H9 (cell line): ENCODE data around the gene POLR3C. TPM values are rescaled to one million over a fixed set of nuclear protein-coding genes. Genes with fewer than 3 reads are reported as not detected.
A peak's percentile ranks its signal among the peaks of the same experiment; 100 is the strongest.

Source experiments
- DNase-seq: peaks from one replicate; pipeline ENCODE4 v3.0.0-alpha.2; 2017
- H2AFZ ChIP-seq: one replicate; pipeline ENCODE4 v1.6.1; 2013; ENCODE audit warnings: mild to moderate bottlenecking, low read length, control low read depth, moderate library complexity
- H2AK5ac ChIP-seq: 2 replicates; pipeline ENCODE4 v1.6.1; 2013; ENCODE audit warnings: low read length, control low read depth, mixed read lengths; ENCODE audit not compliant: insufficient read length
- H2BK120ac ChIP-seq: one replicate; pipeline ENCODE4 v1.6.1; 2013; ENCODE audit warnings: low read depth, mild to moderate bottlenecking, low read length, control low read depth, inconsistent platforms; ENCODE audit not compliant: poor library complexity, severe bottlenecking
- H2BK12ac ChIP-seq: 2 replicates; pipeline ENCODE4 v1.6.1; 2013; ENCODE audit warnings: low read length, control low read depth, mixed read lengths, low read depth; ENCODE audit not compliant: insufficient read length
- H2BK15ac ChIP-seq: 2 replicates; pipeline ENCODE4 v1.6.1; 2013; ENCODE audit warnings: low read depth, low read length, control low read depth
- H2BK20ac ChIP-seq: one replicate; pipeline ENCODE4 v1.6.1; 2013; ENCODE audit warnings: low read depth, mild to moderate bottlenecking, low read length, control low read depth, inconsistent platforms; ENCODE audit not compliant: poor library complexity, severe bottlenecking
- H2BK5ac ChIP-seq: 2 replicates; pipeline ENCODE4 v1.6.1; 2013; ENCODE audit warnings: low read length, control low read depth, mixed read lengths; ENCODE audit not compliant: insufficient read length
- H3K14ac ChIP-seq: 2 replicates; pipeline ENCODE4 v1.6.1; 2013; ENCODE audit warnings: low read length, control low read depth; ENCODE audit not compliant: insufficient read depth
- H3K18ac ChIP-seq: 2 replicates; pipeline ENCODE4 v1.6.1; 2013; ENCODE audit warnings: low read depth, mild to moderate bottlenecking, mixed read lengths, low read length, control low read depth; ENCODE audit not compliant: insufficient read length
- H3K23ac ChIP-seq: 2 replicates; pipeline ENCODE4 v1.6.1; 2013; ENCODE audit warnings: low read length, control low read depth, mixed read lengths, low read depth; ENCODE audit not compliant: insufficient read length
- H3K23me2 ChIP-seq: 2 replicates; pipeline ENCODE4 v1.6.1; 2013; ENCODE audit warnings: low read depth, mild to moderate bottlenecking, mixed read lengths, low read length, control low read depth; ENCODE audit not compliant: insufficient read length, poor library complexity, severe bottlenecking
- H3K27ac ChIP-seq: 2 replicates; pipeline ENCODE4 v1.5.1; 2013; ENCODE audit warnings: low read length, control low read depth, mixed read lengths, low read depth; ENCODE audit not compliant: insufficient read length
- H3K27me3 ChIP-seq: 2 replicates; pipeline ENCODE4 v1.6.1; 2013; ENCODE audit warnings: low read length, control low read depth, inconsistent platforms; ENCODE audit not compliant: insufficient read depth
- H3K4ac ChIP-seq: 2 replicates; pipeline ENCODE4 v1.6.1; 2013; ENCODE audit warnings: low read depth, mild to moderate bottlenecking, control low read depth, inconsistent platforms, low read length, moderate library complexity
- H3K4me1 ChIP-seq: 2 replicates; pipeline ENCODE4 v1.6.1; 2013; ENCODE audit warnings: low read length, control low read depth, inconsistent platforms; ENCODE audit not compliant: insufficient read depth
- H3K4me2 ChIP-seq: 2 replicates; pipeline ENCODE4 v1.6.1; 2013; ENCODE audit warnings: low read length, control low read depth, mixed read lengths; ENCODE audit not compliant: insufficient read length, insufficient read depth
- H3K56ac ChIP-seq: 2 replicates; pipeline ENCODE4 v1.6.1; 2013; ENCODE audit warnings: low read depth, mild to moderate bottlenecking, mixed read lengths, low read length, control low read depth; ENCODE audit not compliant: insufficient read length
- H3K79me1 ChIP-seq: 2 replicates; pipeline ENCODE4 v1.6.1; 2013; ENCODE audit warnings: low read depth, mild to moderate bottlenecking, moderate library complexity, low read length, control low read depth, inconsistent platforms; ENCODE audit not compliant: insufficient read depth, poor library complexity, severe bottlenecking
- H3K79me2 ChIP-seq: 2 replicates; pipeline ENCODE4 v1.6.1; 2013; ENCODE audit warnings: low read length, control low read depth, inconsistent platforms; ENCODE audit not compliant: insufficient read depth
- H3K9ac ChIP-seq: 2 replicates; pipeline ENCODE4 v1.6.1; 2013; ENCODE audit warnings: low read length, control low read depth, mixed read lengths; ENCODE audit not compliant: insufficient read length; ENCODE audit errors: extremely low read depth
- H3K9me3 ChIP-seq: one replicate; pipeline ENCODE4 v1.6.1; 2013; ENCODE audit warnings: low read depth, low read length, inconsistent platforms; ENCODE audit not compliant: control insufficient read depth
- H3T11ph ChIP-seq: one replicate; pipeline ENCODE4 v1.6.1; 2013; ENCODE audit warnings: mild to moderate bottlenecking, low read length, control low read depth, inconsistent platforms
- H4K20me1 ChIP-seq: one replicate; pipeline ENCODE4 v1.6.1; 2013; ENCODE audit not compliant: control insufficient read depth, insufficient read length, insufficient read depth
- H4K5ac ChIP-seq: 2 replicates; pipeline ENCODE4 v1.6.1; 2013; ENCODE audit warnings: low read depth, mild to moderate bottlenecking, mixed read lengths, low read length, control low read depth; ENCODE audit not compliant: insufficient read length
- H4K8ac ChIP-seq: replicated peaks from 2 replicates; pipeline ENCODE4 v1.6.1; 2013; ENCODE audit warnings: low read length, control low read depth, mixed read lengths, low read depth; ENCODE audit not compliant: insufficient read length
- H4K91ac ChIP-seq: 2 replicates; pipeline ENCODE4 v1.6.1; 2013; ENCODE audit warnings: low read depth, mild to moderate bottlenecking, moderate library complexity, mixed read lengths, low read length, control low read depth; ENCODE audit not compliant: insufficient read length
- H3K27ac Mint-ChIP-seq, 3 experiments: 2 replicates in 2 of 3; 3 replicates in 1 of 3; pipeline ENCODE4 v1.8.0; 2020 to 2021; ENCODE audit warnings: mixed read lengths in 3 of 3, mild to moderate bottlenecking in 1 of 3, moderate library complexity in 1 of 3
- H3K27me3 Mint-ChIP-seq: 2 replicates; pipeline ENCODE4 v1.8.0; 2021; ENCODE audit warnings: low read depth, mild to moderate bottlenecking, moderate library complexity, mixed read lengths
- H3K36me3 Mint-ChIP-seq, 3 experiments: 2 replicates in 2 of 3; 3 replicates in 1 of 3; pipeline ENCODE4 v1.8.0; 2020 to 2021; ENCODE audit warnings: low read depth in 3 of 3, mixed read lengths in 3 of 3; ENCODE audit not compliant: insufficient read depth in 1 of 3
- H3K4me1 Mint-ChIP-seq, 2 experiments: 2 replicates each; pipeline ENCODE4 v1.8.0; 2020; ENCODE audit warnings: mixed read lengths in 2 of 2
- H3K4me3 Mint-ChIP-seq, 2 experiments: 2 replicates in 1 of 2; 3 replicates in 1 of 2; pipeline ENCODE4 v1.8.0; 2020 to 2021; ENCODE audit warnings: mild to moderate bottlenecking in 2 of 2, mixed read lengths in 2 of 2, moderate library complexity in 1 of 2
- H3K9me3 Mint-ChIP-seq, 2 experiments: 2 replicates in 1 of 2; 3 replicates in 1 of 2; pipeline ENCODE4 v1.8.0; 2020; ENCODE audit warnings: mild to moderate bottlenecking in 2 of 2, mixed read lengths in 2 of 2, moderate library complexity in 1 of 2
- WGBS: extraction: QIAGEN DNeasy Blood & Tissue Kit; methylation state at CpG from one replicate; pipeline ENCODE4 v1.1.7; 2013; ENCODE audit warnings: missing lambda C conversion rate, low lambda C conversion rate, mixed read lengths; ENCODE audit not compliant: insufficient read length; ENCODE audit errors: extremely low coverage; 5-methylcytosine and 5-hydroxymethylcytosine counted together
- total RNA-seq: library from RNA; stranded (reverse); gene quantifications from 2 replicates; pipeline ENCODE4 v1.2.1, GENCODE V29; 2021
- TF ChIP-seq, protein P1 (sequence below): fragments of 200-600 bp; sonication (generic); conservative IDR thresholded peaks from 3 replicates; pipeline ENCODE4 v1.8.0; 2021; ENCODE audit warnings: antibody characterized with exemption, mild to moderate bottlenecking

Gene POLR3C
- total RNA-seq, 1 experiment from 2014 or later: 37.2 TPM

DNA sequence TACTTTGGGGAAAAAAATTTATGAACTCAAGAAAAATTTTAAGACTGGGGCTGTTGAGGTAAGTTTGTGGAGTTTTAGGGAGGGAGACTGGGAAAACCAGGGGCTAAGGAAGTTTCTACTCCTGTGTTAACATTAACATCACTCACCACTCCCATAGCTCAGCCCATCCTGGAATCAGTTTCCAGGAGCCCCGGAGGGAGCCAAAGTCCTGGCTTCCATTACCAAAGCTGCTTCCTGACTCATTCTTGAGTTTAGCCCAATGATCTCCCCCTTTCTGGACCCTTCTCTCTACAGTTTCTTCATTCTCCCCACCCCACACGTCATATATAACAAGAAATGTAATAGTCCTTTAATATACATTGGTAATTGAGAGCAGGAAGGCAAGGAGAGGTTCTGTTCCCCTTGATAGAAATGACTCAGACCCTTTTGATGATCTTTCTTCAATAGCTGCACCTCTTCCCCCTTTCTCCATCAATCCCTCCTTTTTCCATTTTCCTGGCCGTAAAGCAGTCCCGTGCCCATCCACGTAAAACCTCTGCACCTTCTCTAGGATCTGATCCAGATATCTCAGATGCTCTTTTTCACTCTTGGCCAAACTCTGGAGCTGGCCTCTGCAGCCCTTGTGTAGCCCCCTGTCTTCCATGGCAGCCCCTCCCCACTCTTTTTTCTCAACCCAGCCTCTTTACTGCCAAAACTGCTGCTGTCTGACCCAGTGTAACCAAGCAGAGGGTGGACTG is 39.5 kb downstream of the POLR3C start:
- Histone ChIP-seq H3K27ac (no peak overlapping the region), H3K79me2 (no peaks in the 10 kb centered on the region), H2BK120ac (no peak overlapping the region), H3K4me1 (peaks cover 4% of the 10 kb centered on the region; the same call in 1 of the 2 replicates), H3K23ac (no peak overlapping the region), H2BK15ac (no peak overlapping the region), H4K5ac (no peak overlapping the region), H3K79me1 (no peaks in the 10 kb centered on the region), H2AFZ (no peak overlapping the region), H3K9me3 (no peaks in the 10 kb centered on the region), H4K20me1 (no peaks in the 10 kb centered on the region), H4K8ac (no peak overlapping the region), H3K9ac (no peak overlapping the region), H2AK5ac (no peak overlapping the region), H4K91ac (no peak overlapping the region), H3T11ph (no peak overlapping the region), H3K14ac (no peak overlapping the region), H3K27me3 (no peaks in the 10 kb centered on the region), H3K18ac (no peak overlapping the region), H3K4me2 (no peak overlapping the region), H2BK20ac (no peak overlapping the region), H3K56ac (no peak overlapping the region), H3K23me2 (no peaks in the 10 kb centered on the region), H2BK5ac (no peak overlapping the region), H2BK12ac (no peak overlapping the region), H3K4ac (no peak overlapping the region)
- Mint-ChIP-seq H3K4me3 (no peak overlapping the region), H3K4me1 (peaks cover 5 to 7% of the 10 kb centered on the region in 2 experiments), H3K9me3 (peaks cover 0 to under 1% of the 10 kb centered on the region in 2 experiments; a peak in 1 of 5 replicates), H3K27ac (peak overlapping the region in 1 of 3 experiments; percentile 46; a peak in 2 of 7 replicates), H3K36me3 (peaks cover 0 to under 1% (median 0%) of the 10 kb centered on the region in 3 experiments; a peak in 2 of 7 replicates), H3K27me3 (peaks cover 10% of the 10 kb centered on the region)
- no peak for DNase-seq
- no CpG with 5 or more reads among the region's 5 CpGs for WGBS
- TF ChIP-seq, protein P1, sequence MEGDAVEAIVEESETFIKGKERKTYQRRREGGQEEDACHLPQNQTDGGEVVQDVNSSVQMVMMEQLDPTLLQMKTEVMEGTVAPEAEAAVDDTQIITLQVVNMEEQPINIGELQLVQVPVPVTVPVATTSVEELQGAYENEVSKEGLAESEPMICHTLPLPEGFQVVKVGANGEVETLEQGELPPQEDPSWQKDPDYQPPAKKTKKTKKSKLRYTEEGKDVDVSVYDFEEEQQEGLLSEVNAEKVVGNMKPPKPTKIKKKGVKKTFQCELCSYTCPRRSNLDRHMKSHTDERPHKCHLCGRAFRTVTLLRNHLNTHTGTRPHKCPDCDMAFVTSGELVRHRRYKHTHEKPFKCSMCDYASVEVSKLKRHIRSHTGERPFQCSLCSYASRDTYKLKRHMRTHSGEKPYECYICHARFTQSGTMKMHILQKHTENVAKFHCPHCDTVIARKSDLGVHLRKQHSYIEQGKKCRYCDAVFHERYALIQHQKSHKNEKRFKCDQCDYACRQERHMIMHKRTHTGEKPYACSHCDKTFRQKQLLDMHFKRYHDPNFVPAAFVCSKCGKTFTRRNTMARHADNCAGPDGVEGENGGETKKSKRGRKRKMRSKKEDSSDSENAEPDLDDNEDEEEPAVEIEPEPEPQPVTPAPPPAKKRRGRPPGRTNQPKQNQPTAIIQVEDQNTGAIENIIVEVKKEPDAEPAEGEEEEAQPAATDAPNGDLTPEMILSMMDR: no peak
